ENCODE measurements around the gene PLEKHH1. TPM values are rescaled to one million over a fixed set of nuclear protein-coding genes. Genes with fewer than 3 reads are reported as not detected.

Gene PLEKHH1
- total and polyA plus RNA-seq, 2 donors (not counting 1 experiment from before 2014, with no cell fraction given), result 0.10 to 0.33 TPM

- H3K27ac ChIP-seq (ENCODE audit: insufficient read depth, low read length), result no peak overlapping the region
- no peak overlapping the region for H3K9ac ChIP-seq (ENCODE audit: insufficient read depth, low read length)
- no peaks in the 10 kb centered on the region for H3K9me3 ChIP-seq (ENCODE audit: control insufficient read depth, insufficient read depth, low read depth, low read length)
- no peaks in the 10 kb centered on the region for H3K79me2 ChIP-seq (ENCODE audit: control insufficient read depth, insufficient read depth, low read length)
- H2AFZ ChIP-seq (ENCODE audit: low read length), result no peak overlapping the region
- TF ChIP-seq EZH2 (IDR thresholded peaks at IDR 0.05; ENCODE audit: low read length, missing control alignments), result no peak
- H3K4me2 ChIP-seq (ENCODE audit: extremely low read depth, insufficient read depth, low read length), result no peak overlapping the region
- DNase-seq (ENCODE audit: low read depth in 2 of 2), result no peak
- H3K4me3 ChIP-seq (replicated peaks in 1 of 4; ENCODE audit: control extremely low read depth in 1 of 4, insufficient read depth in 1 of 4, low read depth in 3 of 4, low read length in 4 of 4), result no peak overlapping the region
- no peaks in the 10 kb centered on the region for H4K20me1 ChIP-seq (ENCODE audit: control insufficient read depth, extremely low read depth, insufficient read depth, low read length)
- no peaks in the 10 kb centered on the region for H3K27me3 ChIP-seq (ENCODE audit: control insufficient read depth, insufficient read depth, low read length)
- no peaks in the 10 kb centered on the region for H3K4me1 ChIP-seq (ENCODE audit: control insufficient read depth, extremely low read depth, insufficient read depth, low read length)
- H3K36me3 ChIP-seq (ENCODE audit: control insufficient read depth, insufficient read depth, low read length), result no peaks in the 10 kb centered on the region
These were observed 97.1 kb downstream of the PLEKHH1 start for GRCh38 chr14:67630186-67630585.

GRCh38 chr14:67630938-67631337 lies 97.8 kb downstream of the PLEKHH1 start:
- H3K9me3 ChIP-seq (ENCODE audit: control insufficient read depth, insufficient read depth, low read depth, low read length), result no peaks in the 10 kb centered on the region
- DNase-seq (ENCODE audit: low read depth in 2 of 2), result no peak
- no peaks in the 10 kb centered on the region for H3K27me3 ChIP-seq (ENCODE audit: control insufficient read depth, insufficient read depth, low read length)
- no peak overlapping the region for H2AFZ ChIP-seq (ENCODE audit: low read length)
- H3K4me1 ChIP-seq (ENCODE audit: control insufficient read depth, extremely low read depth, insufficient read depth, low read length), result no peaks in the 10 kb centered on the region
- TF ChIP-seq CTCF (conservative IDR thresholded peaks at IDR 0.05 in 1 of 2, IDR thresholded peaks at IDR 0.05 in 1 of 2; ENCODE audit: low read depth in 1 of 2, low read length in 2 of 2), result no peak
- no peak for TF ChIP-seq EZH2 (IDR thresholded peaks at IDR 0.05; ENCODE audit: low read length, missing control alignments)
- H3K27ac ChIP-seq (ENCODE audit: insufficient read depth, low read length), result no peak overlapping the region
- H3K4me3 ChIP-seq (replicated peaks in 1 of 4; ENCODE audit: control extremely low read depth in 1 of 4, insufficient read depth in 1 of 4, low read depth in 3 of 4, low read length in 4 of 4), result no peak overlapping the region
- no peaks in the 10 kb centered on the region for H3K36me3 ChIP-seq (ENCODE audit: control insufficient read depth, insufficient read depth, low read length)
- no peaks in the 10 kb centered on the region for H4K20me1 ChIP-seq (ENCODE audit: control insufficient read depth, extremely low read depth, insufficient read depth, low read length)
- no peak overlapping the region for H3K9ac ChIP-seq (ENCODE audit: insufficient read depth, low read length)
- H3K79me2 ChIP-seq (ENCODE audit: control insufficient read depth, insufficient read depth, low read length), result no peaks in the 10 kb centered on the region
- no peak overlapping the region for H3K4me2 ChIP-seq (ENCODE audit: extremely low read depth, insufficient read depth, low read length)

- H2AFZ ChIP-seq (ENCODE audit: low read length), result no peak overlapping the region
- no peak for TF ChIP-seq EZH2 (IDR thresholded peaks at IDR 0.05; ENCODE audit: low read length, missing control alignments)
- TF ChIP-seq CTCF (conservative IDR thresholded peaks at IDR 0.05 in 1 of 2, IDR thresholded peaks at IDR 0.05 in 1 of 2; ENCODE audit: low read depth in 1 of 2, low read length in 2 of 2), result no peak
- no peaks in the 10 kb centered on the region for H4K20me1 ChIP-seq (ENCODE audit: control insufficient read depth, extremely low read depth, insufficient read depth, low read length)
- no peaks in the 10 kb centered on the region for H3K27me3 ChIP-seq (ENCODE audit: control insufficient read depth, insufficient read depth, low read length)
- no peaks in the 10 kb centered on the region for H3K79me2 ChIP-seq (ENCODE audit: control insufficient read depth, insufficient read depth, low read length)
- H3K36me3 ChIP-seq (ENCODE audit: control insufficient read depth, insufficient read depth, low read length), result no peaks in the 10 kb centered on the region
- no peaks in the 10 kb centered on the region for H3K9me3 ChIP-seq (ENCODE audit: control insufficient read depth, insufficient read depth, low read depth, low read length)
- no peak overlapping the region for H3K27ac ChIP-seq (ENCODE audit: insufficient read depth, low read length)
- H3K9ac ChIP-seq (ENCODE audit: insufficient read depth, low read length), result no peak overlapping the region
- no peak overlapping the region for H3K4me3 ChIP-seq (replicated peaks in 1 of 4; ENCODE audit: control extremely low read depth in 1 of 4, insufficient read depth in 1 of 4, low read depth in 3 of 4, low read length in 4 of 4)
- H3K4me1 ChIP-seq (ENCODE audit: control insufficient read depth, extremely low read depth, insufficient read depth, low read length), result no peaks in the 10 kb centered on the region
- DNase-seq (ENCODE audit: low read depth in 2 of 2), result no peak
- no peak overlapping the region for H3K4me2 ChIP-seq (ENCODE audit: extremely low read depth, insufficient read depth, low read length)
These were observed 100.5 kb downstream of the PLEKHH1 start for GRCh38 chr14:67633451-67634147.
